Activated CD8-positive, alpha-beta memory T cell treated with anti-CD3 and anti-CD28 coated beads for 1 hour (primary cell): ENCODE results near the gene PAX7.

ENCODE experiments used
- DNase-seq, 2 donors: peaks; one replicate each; pipeline ENCODE4 v3.0.0-alpha.2; 2020; ENCODE audit warnings: low read depth in 1 of 2; ENCODE audit errors: extremely low read depth in 1 of 2

PAX7 gene

DNA sequence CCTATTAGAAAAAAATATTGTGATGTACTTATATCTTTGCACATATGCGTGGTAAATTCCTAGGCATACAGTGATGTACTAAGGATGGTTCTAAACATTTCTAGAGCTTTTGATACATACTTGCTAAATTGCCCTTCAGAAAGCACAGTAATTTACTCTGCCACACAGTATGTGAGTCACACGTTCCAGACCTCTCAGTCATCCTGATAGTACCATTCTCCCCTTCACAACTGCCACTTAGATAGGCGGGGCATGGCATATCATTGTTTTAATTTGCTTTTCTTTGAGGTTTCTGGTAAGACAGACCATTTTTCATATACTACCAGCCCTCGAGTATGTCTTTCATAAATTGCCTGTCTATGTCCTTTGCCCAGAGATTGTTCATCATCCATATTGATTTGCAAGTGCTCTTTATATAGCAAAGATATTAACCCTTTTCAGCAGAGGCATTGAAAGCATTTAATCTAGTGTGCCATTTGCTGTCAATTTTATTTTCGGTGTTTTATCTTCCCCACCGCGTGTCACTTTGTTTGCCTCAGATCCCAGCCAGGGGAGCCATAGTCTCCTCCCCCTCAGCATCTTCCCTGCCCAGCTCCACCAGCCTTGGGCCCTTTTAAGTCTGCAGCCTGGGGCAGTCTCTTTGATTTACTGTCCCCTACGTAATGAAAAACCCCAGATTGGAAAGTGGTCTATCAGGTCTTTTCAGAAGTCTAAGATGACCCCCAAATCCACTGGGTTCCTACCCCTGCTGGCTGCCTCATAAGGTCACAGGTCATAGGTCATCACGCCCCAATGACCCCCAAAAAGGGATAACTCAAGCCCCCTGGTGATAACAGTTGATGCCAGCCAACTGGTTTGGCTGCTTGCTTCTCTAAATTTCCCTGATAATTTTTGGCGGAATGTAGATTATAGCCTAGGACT is 11.8 kb upstream of the PAX7 start:
- no peak for DNase-seq

DNA sequence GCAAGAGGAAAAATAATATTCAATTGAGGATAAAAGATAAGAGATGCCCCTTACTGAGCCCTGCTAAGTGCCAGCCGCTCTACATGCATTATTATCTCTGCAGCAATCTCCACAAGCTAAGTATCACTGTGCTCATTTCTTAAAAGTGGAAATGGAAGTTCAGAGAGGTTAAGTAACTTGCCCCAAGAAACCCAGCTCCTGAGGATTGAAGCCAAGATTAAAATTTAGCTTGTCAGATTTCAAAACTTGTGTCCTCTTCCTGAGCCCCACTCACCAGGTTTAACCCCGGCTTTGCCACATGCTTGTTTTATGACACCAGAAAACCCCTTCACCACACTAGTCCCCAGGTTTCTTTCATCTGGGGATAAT is 11.2 kb upstream of the PAX7 start:
- no peak for DNase-seq

DNA sequence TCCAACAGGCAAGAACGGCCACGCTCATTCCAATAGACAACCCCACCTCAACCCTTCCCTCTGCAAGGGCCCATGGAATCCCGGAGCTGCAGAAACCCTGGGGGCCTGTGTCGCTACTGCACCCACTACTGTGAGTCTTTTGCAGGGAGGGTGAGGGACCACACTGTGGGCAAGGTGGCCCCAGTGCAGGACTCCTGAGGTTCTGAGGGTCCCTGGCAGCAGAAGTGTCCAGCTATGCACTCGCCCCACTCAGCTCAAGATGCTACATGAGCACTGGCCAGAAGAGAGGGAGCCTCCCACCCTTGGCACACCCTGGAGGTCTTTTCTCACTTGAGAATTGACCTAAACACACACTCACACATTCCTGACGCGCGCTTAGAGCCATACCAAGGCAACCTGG is 2.1 kb upstream of the PAX7 start:
- DNase-seq, result no peak

DNA sequence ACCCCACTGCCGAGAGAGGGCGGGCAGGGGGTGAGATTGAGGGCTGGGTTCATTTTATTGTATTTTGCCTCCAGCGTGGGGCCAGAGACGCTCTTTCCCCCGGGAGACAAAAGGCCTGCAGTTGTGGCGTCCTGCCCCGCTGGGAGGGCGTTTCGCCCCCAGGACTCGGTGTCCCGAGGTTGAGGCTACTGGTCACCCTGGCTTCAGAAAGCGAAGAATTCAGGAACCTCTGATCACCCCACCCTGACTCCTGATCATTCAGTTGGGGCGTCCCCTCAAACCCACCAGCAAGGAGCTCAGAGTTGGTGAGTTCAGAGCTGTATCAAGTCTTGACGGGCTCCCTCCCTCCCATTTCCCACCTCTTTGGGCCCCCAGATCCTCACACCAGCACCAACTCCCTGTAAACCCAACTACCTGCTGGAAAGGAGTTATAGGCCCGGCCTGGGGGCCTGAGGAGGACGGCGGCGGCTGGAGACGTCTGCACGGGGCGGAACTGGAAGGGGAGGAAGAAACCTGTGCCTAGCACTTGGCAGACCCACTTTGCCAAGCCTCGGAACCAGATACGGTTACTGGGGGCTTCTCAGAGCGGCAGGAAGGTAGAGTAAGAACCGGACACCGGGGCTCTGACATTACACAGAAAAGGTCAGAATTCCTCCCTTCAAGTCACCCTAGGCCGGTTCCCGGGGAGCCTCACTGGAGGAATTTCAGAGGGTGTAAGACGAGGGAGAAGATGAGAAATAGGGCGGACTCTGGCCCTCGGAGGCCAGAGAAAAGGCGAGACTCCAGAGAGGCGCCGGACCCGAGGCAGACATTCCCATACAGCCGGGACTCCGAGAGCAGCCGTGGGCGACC is 761 bp upstream of the PAX7 start:
- DNase-seq, result no peak

DNA sequence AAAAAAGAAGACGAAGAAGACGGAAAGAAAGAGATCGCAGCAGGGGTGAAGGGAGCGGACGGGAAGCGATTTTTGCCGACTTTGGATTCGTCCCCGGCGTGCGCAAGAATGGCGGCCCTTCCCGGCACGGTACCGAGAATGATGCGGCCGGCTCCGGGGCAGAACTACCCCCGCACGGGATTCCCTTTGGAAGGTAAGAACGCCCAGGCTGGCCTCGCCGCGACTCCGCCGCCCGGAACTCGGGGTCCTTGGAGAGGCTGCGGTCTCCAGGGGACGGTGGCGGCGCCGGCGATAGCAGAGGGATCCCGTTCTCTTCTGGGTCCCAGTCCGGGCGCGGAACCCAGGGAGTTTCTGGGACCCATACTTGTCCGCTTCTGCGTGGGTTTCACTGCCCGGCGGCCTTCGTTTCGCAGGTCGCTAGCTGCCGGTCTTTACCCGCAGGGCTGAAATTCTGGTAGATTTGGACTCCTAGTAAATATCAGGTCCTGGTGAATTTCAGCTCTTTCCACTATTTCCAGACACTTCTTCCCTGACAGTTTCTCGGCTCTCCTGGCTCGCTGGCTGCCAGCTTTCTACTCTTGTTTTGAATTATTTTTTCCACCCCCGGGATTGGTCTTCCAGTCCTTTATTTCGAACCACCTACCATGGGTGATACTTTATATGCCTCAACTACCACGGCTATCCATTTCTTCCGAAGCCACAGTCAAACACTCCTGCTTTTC is 1.0 kb downstream of the PAX7 start:
- no peak for DNase-seq

DNA sequence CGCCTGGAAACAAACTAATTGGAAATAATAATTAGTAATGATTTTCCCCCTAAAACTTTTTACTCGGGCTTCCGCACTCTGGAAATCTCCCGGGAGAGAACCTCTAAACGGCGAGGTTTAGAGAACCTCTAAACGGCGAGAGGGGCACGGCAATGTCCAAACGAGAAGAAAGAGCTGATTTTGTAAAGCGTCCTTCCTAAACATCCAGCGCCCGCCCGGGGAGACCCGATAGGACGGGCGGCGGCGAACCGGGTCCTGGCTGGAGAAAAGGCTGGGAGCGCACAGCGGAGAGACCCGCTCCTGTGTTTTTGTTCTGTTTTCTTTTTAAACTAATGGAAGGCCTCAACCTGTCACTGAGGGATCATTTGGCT is 1.6 kb downstream of the PAX7 start:
- DNase-seq, result no peak

DNA sequence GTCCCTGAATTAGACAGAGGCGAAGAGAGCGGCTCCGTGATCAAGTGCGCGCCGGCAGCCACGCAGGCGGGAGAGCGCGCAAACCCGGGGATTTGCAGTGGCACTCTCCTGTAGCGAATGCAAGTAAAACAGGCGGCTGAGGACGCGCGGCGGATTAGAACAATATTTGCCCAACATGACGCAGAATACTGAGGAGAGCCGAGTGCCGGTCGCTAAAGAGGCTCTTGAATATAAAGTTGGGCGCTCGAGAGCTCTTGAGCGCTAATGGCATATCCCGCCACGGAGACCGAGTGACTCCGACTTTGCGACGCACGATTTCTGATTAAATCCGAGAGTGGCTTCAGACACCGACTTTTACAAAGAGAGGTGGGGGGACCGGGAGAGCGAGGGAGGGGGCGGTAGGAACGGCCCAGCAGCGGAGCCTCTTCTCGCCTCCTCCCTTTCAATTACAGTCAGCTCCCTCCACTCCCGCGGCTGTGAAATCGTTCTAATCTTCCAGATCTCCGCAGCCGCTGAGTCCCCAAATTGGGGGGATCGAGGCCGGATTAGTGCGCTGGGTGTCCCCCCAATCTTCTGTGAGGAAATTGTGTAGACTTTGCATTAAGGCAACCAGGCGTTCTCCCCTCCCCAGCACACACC is 2.3 kb downstream of the PAX7 start:
- no peak for DNase-seq

DNA sequence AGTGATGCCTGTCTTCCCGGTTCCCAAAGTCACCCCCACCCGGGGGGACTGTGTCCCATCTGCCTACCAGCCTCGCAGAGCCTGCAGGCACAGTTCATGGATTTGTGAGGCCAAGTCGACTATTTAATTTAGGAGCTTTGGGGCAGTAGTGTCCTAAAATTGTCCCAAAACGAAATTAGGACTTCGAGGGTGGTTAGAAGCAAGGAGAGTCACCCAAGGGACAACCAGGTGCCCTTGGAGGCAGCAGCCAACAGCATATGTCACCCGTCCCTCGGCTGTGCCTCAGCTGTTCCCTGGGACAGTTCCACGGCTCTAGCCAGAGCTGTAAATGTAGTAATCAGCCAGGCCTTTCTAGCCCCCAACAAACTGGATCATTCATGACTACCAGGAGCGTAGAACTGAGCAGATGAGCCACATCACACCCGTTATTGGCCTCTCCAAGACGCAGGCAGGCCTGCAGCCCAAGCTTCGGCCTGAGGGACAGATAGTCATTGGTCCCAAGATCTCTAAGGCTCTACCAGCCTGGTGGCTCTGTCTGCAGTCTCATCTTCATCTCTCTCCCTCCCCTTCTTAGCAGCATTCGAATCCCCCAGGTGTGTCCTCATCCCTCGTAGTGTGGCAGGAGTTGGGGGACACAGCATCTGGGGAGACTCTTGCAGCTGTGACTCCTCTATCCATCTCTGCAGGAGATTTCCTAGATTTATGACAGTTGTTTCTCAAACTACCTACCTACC is 2.9 kb downstream of the PAX7 start:
- no peak for DNase-seq

DNA sequence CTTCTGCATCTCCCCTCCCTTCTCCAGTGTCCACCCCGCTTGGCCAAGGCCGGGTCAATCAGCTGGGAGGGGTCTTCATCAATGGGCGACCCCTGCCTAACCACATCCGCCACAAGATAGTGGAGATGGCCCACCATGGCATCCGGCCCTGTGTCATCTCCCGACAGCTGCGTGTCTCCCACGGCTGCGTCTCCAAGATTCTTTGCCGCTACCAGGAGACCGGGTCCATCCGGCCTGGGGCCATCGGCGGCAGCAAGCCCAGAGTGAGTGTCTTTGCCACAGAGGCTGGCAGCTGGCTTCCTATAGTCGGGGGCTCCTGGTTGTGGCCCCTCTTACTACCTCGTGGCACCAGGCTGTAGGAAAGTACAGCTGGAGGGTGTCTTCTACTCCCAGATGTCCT is 3.6 kb downstream of the PAX7 start:
- no peak for DNase-seq

DNA sequence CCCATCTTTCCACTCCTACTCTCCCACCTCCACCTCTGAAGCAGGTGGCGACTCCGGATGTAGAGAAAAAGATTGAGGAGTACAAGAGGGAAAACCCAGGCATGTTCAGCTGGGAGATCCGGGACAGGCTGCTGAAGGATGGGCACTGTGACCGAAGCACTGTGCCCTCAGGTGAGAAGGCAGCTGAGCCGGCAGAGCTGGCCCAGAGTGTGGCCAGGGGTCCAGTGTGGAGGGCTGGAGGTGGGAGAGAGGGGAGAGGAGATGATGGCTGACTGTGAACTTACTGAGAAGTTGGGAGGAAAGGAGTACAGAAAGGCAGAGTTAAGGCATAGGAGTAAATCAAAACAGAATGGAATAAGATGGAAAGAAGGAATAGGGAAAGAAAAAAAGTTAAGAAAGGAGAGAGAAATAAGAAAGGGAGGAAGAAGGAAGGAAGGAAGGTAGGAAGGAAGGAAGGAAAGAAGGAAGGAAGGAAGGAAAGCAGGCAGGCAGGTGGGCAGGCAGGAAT is 4.5 kb downstream of the PAX7 start:
- no peak for DNase-seq

DNA sequence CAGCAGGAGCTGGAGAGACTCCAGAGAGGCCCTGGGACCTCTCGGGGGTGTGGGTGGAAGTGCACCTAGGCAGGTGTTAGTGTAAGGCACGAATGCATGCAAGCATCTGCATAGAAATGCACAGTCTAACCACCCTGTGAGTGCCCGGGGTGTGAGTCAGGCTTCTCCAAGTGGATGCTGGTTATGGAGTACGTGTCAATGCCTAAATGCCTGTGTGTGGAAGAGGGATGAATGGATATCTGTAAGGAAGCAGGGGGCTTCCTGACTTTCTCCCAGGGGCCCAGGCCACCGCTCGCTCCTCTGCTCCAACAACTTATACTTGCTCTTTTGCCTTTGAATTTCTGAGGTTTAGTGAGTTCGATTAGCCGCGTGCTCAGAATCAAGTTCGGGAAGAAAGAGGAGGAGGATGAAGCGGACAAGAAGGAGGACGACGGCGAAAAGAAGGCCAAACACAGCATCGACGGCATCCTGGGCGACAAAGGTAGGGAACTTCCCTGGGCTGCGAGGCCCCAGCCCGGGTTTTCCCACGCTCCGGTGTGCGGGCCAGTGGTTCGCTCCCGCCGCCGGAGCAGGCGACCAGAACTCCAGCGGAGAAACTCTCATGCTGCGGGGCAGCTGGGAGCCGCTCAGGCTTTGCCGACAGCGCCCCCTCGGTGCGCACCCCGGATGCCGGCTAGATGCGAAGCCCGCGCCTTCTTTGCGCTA is 5.4 kb downstream of the PAX7 start:
- no peak for DNase-seq

DNA sequence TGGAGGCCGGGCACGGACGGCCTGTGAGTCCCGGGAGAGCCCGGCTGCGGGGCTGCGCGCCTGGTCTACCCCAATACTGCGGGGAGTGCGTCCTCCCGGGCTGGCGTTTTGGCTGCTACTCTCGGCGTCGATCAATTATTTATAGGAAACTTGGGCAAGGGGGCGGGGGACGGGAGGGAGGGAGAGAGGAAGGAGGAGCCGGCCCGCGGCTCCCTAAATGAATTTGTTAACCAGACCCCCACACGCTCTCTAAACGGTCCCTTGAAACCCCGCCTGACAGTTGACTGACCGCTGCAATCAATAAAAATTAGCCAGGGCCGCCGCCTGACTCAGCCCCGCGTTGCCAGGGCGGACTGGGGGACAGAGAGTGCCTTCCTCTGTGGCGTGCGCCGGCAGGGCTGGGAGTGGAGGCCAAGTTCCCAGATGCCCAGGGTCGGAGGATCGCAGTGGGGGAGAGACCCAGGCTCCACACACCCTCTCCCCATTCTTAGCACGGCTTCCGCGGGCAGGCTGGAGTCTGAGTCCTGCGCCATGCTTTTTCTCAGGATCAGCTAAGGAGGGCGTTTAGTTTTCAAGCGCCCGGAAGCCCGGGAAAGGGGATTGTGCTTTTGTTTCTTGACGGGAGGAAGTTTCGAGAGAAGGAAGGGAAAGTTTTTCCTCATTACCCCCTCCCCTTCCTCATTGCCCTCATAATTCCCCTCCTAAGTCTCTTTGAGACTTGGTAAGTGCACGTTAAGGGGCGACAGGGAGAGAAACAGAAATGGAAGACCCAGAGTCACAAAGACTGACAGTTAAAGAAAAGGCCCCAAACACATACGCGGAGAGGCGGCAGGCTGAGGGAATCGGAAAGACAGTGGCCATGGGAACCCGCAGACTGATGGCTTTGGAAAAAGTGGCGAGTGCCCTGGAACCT is 6.2 kb downstream of the PAX7 start:
- no peak for DNase-seq

DNA sequence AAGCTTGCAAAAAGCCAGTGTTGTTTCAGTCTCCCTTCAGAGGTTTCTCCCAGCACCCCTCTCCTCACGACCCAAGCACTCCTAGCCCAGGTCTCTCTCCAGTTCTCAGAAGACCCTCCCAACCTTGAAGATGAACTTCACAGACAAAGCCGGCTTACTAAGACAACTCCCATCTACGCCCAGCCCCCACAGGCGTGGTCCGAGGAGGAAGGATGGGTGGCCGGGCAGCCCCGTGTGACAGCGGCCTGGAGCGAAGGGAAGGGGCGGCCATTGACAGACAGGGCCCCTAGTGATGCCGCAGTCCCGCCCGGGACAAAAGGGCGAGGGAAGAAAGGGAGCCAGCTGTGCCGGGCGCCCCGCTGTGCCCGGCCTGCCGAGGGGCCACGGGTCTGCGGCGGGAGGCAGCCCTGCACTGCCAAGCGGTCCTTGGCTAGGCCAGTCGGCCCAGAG is 6.9 kb downstream of the PAX7 start:
- no peak for DNase-seq

DNA sequence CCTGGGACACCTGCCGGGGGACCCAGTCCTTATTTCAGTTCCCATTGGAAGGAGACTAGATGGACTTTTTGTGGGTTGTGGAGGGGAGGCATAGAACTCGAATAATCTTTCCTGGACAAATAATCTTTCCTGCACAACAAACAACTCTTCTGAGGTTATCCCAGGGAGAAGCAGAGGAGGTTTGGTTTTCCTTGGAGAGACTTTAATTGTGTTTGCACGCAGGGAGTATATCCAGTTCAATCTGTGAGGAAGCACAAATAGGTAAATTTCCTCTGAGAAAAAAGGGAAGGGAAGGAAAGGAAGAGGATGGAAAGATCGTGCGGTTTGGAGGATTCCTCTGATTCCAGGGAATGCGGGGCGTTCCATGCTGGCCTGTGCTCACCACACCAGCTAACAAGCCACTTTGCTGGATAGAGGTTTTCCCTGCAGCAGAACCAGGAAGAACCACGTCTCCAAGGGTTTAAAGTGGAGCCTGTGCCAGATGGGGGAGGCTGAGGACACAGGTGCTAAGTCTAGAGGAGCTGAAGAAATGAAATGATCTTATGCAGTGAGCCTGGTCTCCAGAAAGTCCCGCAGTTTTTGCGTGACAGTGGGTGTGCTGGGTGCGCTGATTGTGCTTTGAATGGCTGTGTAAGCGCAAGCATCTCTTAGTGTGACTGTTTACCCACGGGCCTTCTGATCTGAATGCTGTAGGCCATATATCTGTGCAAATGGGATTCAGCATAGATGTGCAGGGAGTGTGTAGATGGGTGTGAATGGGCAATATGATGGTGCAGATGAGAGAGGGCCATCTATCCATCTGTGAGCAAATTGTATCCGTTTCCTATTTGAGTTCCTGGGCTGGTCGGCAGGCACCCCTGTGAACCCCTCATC is 7.6 kb downstream of the PAX7 start:
- no peak for DNase-seq

DNA sequence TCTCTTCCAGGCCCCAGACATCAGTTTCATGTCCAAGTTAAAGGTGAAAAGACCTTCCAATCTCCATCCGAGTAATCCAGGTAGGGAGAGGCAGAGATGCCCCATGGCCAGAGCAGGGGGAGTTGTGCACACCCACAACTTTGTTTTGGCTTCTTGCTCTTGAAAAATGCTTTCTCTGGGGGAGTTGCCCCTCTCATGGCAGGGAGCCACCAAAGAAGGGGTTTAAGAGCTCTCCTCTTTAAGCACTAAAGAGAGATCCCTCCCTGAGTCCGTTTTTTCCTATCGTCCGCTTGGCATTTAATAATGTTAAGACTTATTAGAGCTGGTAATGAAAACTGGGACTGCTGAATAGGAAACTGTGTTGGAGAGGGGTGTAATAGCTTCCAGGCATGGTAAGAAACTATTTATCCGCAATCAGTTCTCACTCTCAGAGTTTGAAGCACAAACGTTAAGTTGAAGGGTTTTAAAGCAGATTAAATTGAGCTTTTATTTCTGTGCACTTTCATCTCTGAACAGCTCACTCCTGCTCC is 8.3 kb downstream of the PAX7 start:
- no peak for DNase-seq

DNA sequence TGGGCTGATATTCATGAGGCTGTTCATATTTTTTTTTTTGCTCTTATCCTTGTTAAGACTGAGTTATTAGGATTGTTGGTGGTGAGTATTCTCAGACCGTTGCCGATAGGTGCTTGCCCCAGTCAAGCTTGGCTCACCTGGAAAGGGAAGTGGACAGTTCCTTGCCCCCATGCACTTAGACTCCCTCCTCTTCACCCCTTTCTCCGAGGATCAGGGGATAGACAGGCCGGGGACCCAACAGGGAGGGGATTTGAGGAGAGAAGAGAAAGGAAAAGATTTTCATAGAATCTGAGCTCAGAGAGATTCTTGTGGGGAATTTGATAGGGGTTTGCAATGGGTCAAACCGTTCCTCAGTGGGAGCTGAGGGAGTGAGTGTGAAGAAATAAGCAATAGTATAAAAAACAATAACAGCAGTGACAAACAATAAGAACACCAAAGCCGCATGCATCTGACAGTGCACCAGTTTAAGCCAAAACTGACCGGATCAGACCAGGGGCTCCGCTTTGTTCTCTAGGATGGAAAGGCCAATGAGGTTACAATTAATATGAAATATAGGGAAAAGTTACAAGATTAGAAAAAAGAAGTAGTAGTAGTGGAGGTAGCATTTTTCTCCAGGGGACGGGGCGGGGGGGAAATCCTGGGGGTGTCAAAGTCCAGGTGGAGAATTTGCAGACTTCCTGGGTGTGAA is 8.9 kb downstream of the PAX7 start:
- no peak for DNase-seq
